ENCODE data around the gene MFSD11.

DNA sequence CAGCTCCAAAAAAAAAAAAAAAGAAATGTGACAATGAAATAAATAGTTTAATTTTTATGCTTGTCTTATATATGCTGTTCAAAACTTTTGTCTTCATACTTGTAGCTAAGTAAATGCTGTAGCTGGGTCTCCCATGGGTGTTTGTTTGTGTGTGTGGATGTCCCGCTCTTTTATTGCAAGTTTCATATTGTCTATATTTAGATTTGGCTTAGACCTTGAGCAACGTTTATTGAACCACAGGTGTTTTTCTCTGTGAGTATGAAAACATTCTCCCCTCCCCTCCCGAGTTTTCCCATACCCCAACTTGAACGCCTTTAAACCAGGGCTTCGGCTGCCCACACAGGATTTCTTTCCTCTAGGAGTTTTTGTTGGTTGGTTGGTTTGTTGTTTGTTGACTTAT lies 45.2 kb downstream of the MFSD11 start:
- TF ChIP-seq POLR2A (IDR thresholded peaks at IDR 0.05; ENCODE audit: low read depth, low read length) (no peak), POLR2AphosphoS5 (IDR thresholded peaks at IDR 0.05; ENCODE audit: insufficient read depth, low read depth, low read length) (no peak), JUN (IDR thresholded peaks at IDR 0.05; ENCODE audit: borderline replicate concordance, insufficient read depth, insufficient read length, low read depth) (no peak), EZH2 (IDR thresholded peaks at IDR 0.05; ENCODE audit: borderline replicate concordance, low read depth, low read length, severe bottlenecking) (no peak), FOS (IDR thresholded peaks at IDR 0.05; ENCODE audit: borderline replicate concordance, insufficient read depth, low read length) (no peak), MYC (IDR thresholded peaks at IDR 0.05; ENCODE audit: low read depth, low read length) (no peak), GATA2 (IDR thresholded peaks at IDR 0.05; ENCODE audit: insufficient read depth, insufficient read length, low read depth, low read length) (no peak)
- TF ChIP-seq, protein P1, sequence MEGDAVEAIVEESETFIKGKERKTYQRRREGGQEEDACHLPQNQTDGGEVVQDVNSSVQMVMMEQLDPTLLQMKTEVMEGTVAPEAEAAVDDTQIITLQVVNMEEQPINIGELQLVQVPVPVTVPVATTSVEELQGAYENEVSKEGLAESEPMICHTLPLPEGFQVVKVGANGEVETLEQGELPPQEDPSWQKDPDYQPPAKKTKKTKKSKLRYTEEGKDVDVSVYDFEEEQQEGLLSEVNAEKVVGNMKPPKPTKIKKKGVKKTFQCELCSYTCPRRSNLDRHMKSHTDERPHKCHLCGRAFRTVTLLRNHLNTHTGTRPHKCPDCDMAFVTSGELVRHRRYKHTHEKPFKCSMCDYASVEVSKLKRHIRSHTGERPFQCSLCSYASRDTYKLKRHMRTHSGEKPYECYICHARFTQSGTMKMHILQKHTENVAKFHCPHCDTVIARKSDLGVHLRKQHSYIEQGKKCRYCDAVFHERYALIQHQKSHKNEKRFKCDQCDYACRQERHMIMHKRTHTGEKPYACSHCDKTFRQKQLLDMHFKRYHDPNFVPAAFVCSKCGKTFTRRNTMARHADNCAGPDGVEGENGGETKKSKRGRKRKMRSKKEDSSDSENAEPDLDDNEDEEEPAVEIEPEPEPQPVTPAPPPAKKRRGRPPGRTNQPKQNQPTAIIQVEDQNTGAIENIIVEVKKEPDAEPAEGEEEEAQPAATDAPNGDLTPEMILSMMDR (IDR thresholded peaks at IDR 0.05; ENCODE audit: extremely low read depth in 1 of 2, insufficient read depth in 1 of 2, low read depth in 1 of 2, low read length in 2 of 2) = no peak
- TF ChIP-seq, protein P2, sequence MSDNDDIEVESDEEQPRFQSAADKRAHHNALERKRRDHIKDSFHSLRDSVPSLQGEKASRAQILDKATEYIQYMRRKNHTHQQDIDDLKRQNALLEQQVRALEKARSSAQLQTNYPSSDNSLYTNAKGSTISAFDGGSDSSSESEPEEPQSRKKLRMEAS (IDR thresholded peaks at IDR 0.05; ENCODE audit: insufficient read depth, insufficient read length) = no peak
